Gastroesophageal sphincter (tissue), 4 donors: Measurements from ENCODE around the gene NSMCE1. TPM values are rescaled to one million over a fixed set of nuclear protein-coding genes. Genes with fewer than 3 reads are reported as not detected.
"Not testable (repeated sequence)": the region's sequence is repeated elsewhere in the genome, so short reads cannot be mapped to it uniquely, and the experiment has no call there.

Experiments used
- ATAC-seq: fragments of 150-250 bp; one replicate; pipeline ENCODE4 v1.9.1; 2016; ENCODE audit warnings: mild to moderate bottlenecking, moderate library complexity
- H3K27ac ChIP-seq, 4 donors: fragments of 200-600 bp; sonication (generic) in 3 of 4; 1 replicate in 3 of 4; 2 replicates in 1 of 4; pipeline ENCODE4 v1.5.1; 2016 to 2019
- H3K27me3 ChIP-seq: fragments of 200-600 bp; sonication (generic); one replicate; pipeline ENCODE4 v1.5.1; 2019
- H3K36me3 ChIP-seq, 2 donors: fragments of 200-600 bp; sonication (generic); one replicate each; pipeline ENCODE4 v1.5.1; 2019; ENCODE audit warnings: control low read depth in 1 of 2
- H3K4me1 ChIP-seq, 3 donors: fragments of 200-600 bp; sonication (generic); 1 replicate in 2 of 3; 2 replicates in 1 of 3; pipeline ENCODE4 v1.5.1; 2016 to 2019; ENCODE audit warnings: control low read depth in 2 of 3
- H3K4me3 ChIP-seq, 2 donors: fragments of 200-600 bp; sonication (generic); one replicate each; pipeline ENCODE4 v1.5.1; 2019; ENCODE audit warnings: mild to moderate bottlenecking in 1 of 2, moderate library complexity in 1 of 2
- H3K9me3 ChIP-seq, 3 donors: fragments of 200-600 bp; sonication (generic); one replicate each; pipeline ENCODE4 v1.5.1; 2017 to 2019; ENCODE audit warnings: control low read depth in 2 of 3
- CTCF ChIP-seq, 4 experiments: fragments of 200-600 bp in 2 of 4; fragments of 450-650 bp in 2 of 4; sonication (generic) in 1 of 4; IDR thresholded peaks; one replicate each; pipeline ENCODE4 v1.5.1; 2017 to 2019; ENCODE audit warnings: antibody characterized with exemption in 4 of 4, mild to moderate bottlenecking in 2 of 4, moderate library complexity in 2 of 4
- EP300 ChIP-seq: sonication (generic); formaldehyde crosslinking; IDR thresholded peaks from one replicate; pipeline ENCODE4 v1.6.1; 2017; ENCODE audit warnings: antibody characterized with exemption, mild to moderate bottlenecking
- POLR2A ChIP-seq, 2 donors: fragments of 450-650 bp; IDR thresholded peaks; one replicate each; pipeline ENCODE4 v1.6.1; 2017; ENCODE audit warnings: antibody characterized with exemption in 2 of 2, mild to moderate bottlenecking in 2 of 2, moderate library complexity in 1 of 2
- POLR2AphosphoS5 ChIP-seq: sonication (generic); formaldehyde crosslinking; IDR thresholded peaks from one replicate; pipeline ENCODE4 v1.6.1; 2017; ENCODE audit warnings: antibody characterized with exemption
- WGBS, 2 donors: methylation state at CpG; one replicate each; pipeline ENCODE4 v1.1.5; 2018; ENCODE audit warnings: low coverage in 1 of 2; 5-methylcytosine and 5-hydroxymethylcytosine counted together
- total RNA-seq, 4 donors: library from RNA; depleted of rRNA; stranded (reverse); fragments of >200 nt; gene quantifications; one replicate each; pipeline ENCODE4 v1.1.0, GENCODE V29; 2016

Gene NSMCE1
- total RNA-seq, 4 donors from 2014 or later: 48.4 to 66.0 (median 63.3) TPM

GRCh38 chr16:27265982-27266381, 2.6 kb downstream of the NSMCE1 start:
- no peaks in the 10 kb centered on the region for H3K9me3 ChIP-seq
- H3K4me1 ChIP-seq: peaks cover 0 to 50% (median 4%) of the 10 kb centered on the region in 3 donors
- H3K4me3 ChIP-seq: no peak overlapping the region
- H3K27ac ChIP-seq: peak overlapping the region in 1 of 4 donors; percentile 3
- ATAC-seq: no peak
- H3K27me3 ChIP-seq: no peaks in the 10 kb centered on the region
- whole genome bisulfite sequencing, 2 donors: 88 to 90% methylated on average over 1 of the region's 1 CpG
- no peaks in the 10 kb centered on the region for H3K36me3 ChIP-seq
- TF ChIP-seq CTCF (IDR thresholded peaks at IDR 0.05): no peak
- TF ChIP-seq POLR2AphosphoS5: no peak
- TF ChIP-seq POLR2A (IDR thresholded peaks at IDR 0.05): no peak
- TF ChIP-seq EP300: no peak

GRCh38 chr16:27264151-27264550, 4.4 kb downstream of the NSMCE1 start:
- WGBS, 2 donors: 37 to 55% methylated on average over 4 to 6 of the region's 6 CpGs
- Histone ChIP-seq H3K4me3 (no peak overlapping the region), H3K27ac (peak overlapping the region in 3 of 4 donors; percentile 8 to 53 (median 32)), H3K27me3 (no peaks in the 10 kb centered on the region), H3K9me3 (no peaks in the 10 kb centered on the region), H3K4me1 (peaks cover 0 to 60% (median 10%) of the 10 kb centered on the region in 3 donors), H3K36me3 (no peaks in the 10 kb centered on the region)
- peak; percentile 69 for ATAC-seq
- TF ChIP-seq POLR2AphosphoS5 (peak; percentile 62), POLR2A (IDR thresholded peaks at IDR 0.05) (no peak), CTCF (IDR thresholded peaks at IDR 0.05) (no peak), EP300 (no peak)

GRCh38 chr16:27262904-27263423, 5.6 kb downstream of the NSMCE1 start:
- H3K4me1 ChIP-seq: peaks cover 6 to 67% (median 16%) of the 10 kb centered on the region in 3 donors
- not testable (repeated sequence) for H3K9me3 ChIP-seq, ATAC-seq, H3K4me3 ChIP-seq, H3K27me3 ChIP-seq, H3K36me3 ChIP-seq, H3K27ac ChIP-seq
- 79 to 94% methylated on average over 2 of the region's 2 CpGs for WGBS, 2 donors

DNA sequence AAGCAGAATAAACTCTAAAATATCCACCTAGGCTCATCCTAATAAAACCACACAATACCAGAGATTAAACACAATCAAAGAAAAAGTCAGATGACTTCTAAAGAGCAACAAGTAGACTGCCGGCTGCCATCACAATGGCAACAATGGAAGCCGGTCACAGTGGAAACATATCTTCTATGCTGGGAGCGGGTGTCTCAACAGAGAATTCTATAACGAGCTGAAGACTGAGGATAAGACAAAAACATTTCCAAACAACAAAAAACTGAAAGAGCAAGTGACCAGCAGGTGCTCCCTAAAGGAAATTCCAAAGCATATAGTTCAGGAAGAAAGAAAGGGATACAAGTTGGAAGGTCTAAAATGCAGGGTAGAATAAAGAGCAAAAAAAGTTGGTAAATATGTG, 8.9 kb downstream of the NSMCE1 start:
- peaks cover 10 to 89% (median 22%) of the 10 kb centered on the region in 3 donors for H3K4me1 ChIP-seq
- peak overlapping the region; percentile 76 to 86 (median 86) for H3K27ac ChIP-seq
- H3K4me3 ChIP-seq: no peak overlapping the region
- H3K36me3 ChIP-seq: peaks cover 0 to 17% of the 10 kb centered on the region in 2 donors
- H3K9me3 ChIP-seq: no peaks in the 10 kb centered on the region
- no peak for ATAC-seq
- TF ChIP-seq EP300 (no peak), POLR2AphosphoS5 (no peak), POLR2A (IDR thresholded peaks at IDR 0.05) (no peak), CTCF (IDR thresholded peaks at IDR 0.05) (no peak)
- no peaks in the 10 kb centered on the region for H3K27me3 ChIP-seq
- WGBS, 2 donors: 52 to 64% methylated on average over 3 of the region's 4 CpGs

DNA sequence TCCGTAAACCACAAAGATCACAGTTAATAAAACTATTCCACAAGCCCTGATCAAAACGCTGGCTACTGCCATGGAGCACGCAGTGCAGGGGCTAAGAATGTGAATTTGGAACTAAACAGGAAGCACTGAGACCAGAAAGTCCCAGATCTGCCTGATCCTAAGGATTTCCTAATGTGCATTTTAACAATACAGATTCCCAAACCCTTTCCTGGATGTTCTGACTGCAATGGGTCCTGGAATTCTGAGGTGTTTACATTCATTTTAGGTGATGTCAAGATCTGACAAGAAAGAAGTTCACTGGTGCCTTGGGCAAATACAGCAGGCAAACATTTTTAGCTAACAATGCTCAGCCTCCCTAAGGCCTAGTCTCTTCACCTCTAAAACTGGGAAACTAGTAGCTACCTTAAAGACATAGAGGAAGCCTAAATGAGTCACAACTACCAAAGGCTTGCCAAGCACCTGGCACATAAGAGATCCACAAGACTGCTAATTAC, 10.3 kb downstream of the NSMCE1 start:
- ATAC-seq: peak; percentile 68
- H3K27ac ChIP-seq: peak overlapping the region; percentile 76 to 86 (median 86)

GRCh38 chr16:27257271-27257670, 11.3 kb downstream of the NSMCE1 start:
- ATAC-seq: no peak
- TF ChIP-seq EP300 (no peak), POLR2AphosphoS5 (no peak), CTCF (IDR thresholded peaks at IDR 0.05) (no peak), POLR2A (IDR thresholded peaks at IDR 0.05) (no peak)
- no peaks in the 10 kb centered on the region for H3K27me3 ChIP-seq
- peaks cover 10 to 97% (median 40%) of the 10 kb centered on the region in 3 donors for H3K4me1 ChIP-seq
- no peaks in the 10 kb centered on the region for H3K9me3 ChIP-seq
- peak overlapping the region; percentile 76 to 86 (median 86) for H3K27ac ChIP-seq
- no peak overlapping the region for H3K4me3 ChIP-seq
- peaks cover 0 to 17% of the 10 kb centered on the region in 2 donors for H3K36me3 ChIP-seq
- WGBS, 2 donors: 61 to 97% methylated on average over 4 to 14 of the region's 14 CpGs

More for the DNA sequence above, 10.3 kb downstream of the NSMCE1 start:
- WGBS, 2 donors: 29 to 37% methylated on average over 1 to 3 of the region's 3 CpGs
- Histone ChIP-seq H3K27me3 (no peaks in the 10 kb centered on the region), H3K36me3 (peaks cover 0 to 17% of the 10 kb centered on the region in 2 donors), H3K4me3 (no peak overlapping the region), H3K4me1 (peaks cover 10 to 91% (median 34%) of the 10 kb centered on the region in 3 donors), H3K9me3 (no peaks in the 10 kb centered on the region)
- TF ChIP-seq POLR2AphosphoS5 (peak; percentile 94), EP300 (no peak)
